SK-N-SH (cell line): Measurements from ENCODE around the gene ZNF446.

Experiments
- RCOR1 ChIP-seq: fragments of 150-350 bp; IDR thresholded peaks from 2 replicates; pipeline ENCODE4 v1.6.1; 2017; ENCODE audit warnings: antibody characterized with exemption, low read length
- SIN3A ChIP-seq: IDR thresholded peaks from 2 replicates; pipeline ENCODE4 v1.6.1; 2012; ENCODE audit warnings: low read depth, mild to moderate bottlenecking, low read length, moderate library complexity, borderline replicate concordance
- YY1 ChIP-seq: IDR thresholded peaks from 2 replicates; pipeline ENCODE4 v1.4.0; 2012; ENCODE audit warnings: low read depth, mild to moderate bottlenecking
- TF ChIP-seq, protein P1 (sequence below): fragments of 200-600 bp; sonication (generic); IDR thresholded peaks from 2 replicates; pipeline ENCODE4 v1.6.1; 2017; ENCODE audit warnings: antibody characterized with exemption, mild to moderate bottlenecking, moderate library complexity
- TF ChIP-seq, protein P2 (sequence below): IDR thresholded peaks from 2 replicates; pipeline ENCODE4 v1.4.0; 2012; ENCODE audit warnings: low read depth
- TF ChIP-seq, protein P3 (sequence below): fragments of 150-350 bp; IDR thresholded peaks from 2 replicates; pipeline ENCODE4 v1.6.1; 2017; ENCODE audit warnings: antibody characterized with exemption, low read length, low read depth, borderline replicate concordance

DNA sequence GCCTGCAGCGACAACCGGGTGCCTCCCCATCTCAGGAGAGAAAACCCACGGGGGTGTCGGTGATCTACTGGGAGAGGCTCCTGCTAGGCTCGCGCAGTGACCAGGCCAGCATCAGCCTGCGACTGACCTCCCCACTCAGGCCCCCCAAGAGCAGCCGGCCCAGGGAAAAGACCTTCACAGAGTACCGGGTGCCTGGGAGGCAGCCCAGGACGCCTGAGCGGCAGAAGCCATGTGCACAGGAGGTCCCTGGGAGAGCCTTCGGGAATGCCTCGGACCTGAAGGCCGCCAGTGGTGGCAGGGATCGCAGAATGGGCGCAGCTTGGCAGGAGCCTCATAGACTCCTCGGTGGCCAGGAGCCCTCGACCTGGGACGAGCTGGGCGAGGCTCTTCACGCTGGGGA, 20.8 kb upstream of the ZNF446 start:
- TF ChIP-seq YY1 (no peak), RCOR1 (no peak), SIN3A (no peak)
- TF ChIP-seq, protein P1, sequence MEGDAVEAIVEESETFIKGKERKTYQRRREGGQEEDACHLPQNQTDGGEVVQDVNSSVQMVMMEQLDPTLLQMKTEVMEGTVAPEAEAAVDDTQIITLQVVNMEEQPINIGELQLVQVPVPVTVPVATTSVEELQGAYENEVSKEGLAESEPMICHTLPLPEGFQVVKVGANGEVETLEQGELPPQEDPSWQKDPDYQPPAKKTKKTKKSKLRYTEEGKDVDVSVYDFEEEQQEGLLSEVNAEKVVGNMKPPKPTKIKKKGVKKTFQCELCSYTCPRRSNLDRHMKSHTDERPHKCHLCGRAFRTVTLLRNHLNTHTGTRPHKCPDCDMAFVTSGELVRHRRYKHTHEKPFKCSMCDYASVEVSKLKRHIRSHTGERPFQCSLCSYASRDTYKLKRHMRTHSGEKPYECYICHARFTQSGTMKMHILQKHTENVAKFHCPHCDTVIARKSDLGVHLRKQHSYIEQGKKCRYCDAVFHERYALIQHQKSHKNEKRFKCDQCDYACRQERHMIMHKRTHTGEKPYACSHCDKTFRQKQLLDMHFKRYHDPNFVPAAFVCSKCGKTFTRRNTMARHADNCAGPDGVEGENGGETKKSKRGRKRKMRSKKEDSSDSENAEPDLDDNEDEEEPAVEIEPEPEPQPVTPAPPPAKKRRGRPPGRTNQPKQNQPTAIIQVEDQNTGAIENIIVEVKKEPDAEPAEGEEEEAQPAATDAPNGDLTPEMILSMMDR = no peak
- TF ChIP-seq, protein P2, sequence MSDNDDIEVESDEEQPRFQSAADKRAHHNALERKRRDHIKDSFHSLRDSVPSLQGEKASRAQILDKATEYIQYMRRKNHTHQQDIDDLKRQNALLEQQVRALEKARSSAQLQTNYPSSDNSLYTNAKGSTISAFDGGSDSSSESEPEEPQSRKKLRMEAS = no peak
- TF ChIP-seq, protein P3, sequence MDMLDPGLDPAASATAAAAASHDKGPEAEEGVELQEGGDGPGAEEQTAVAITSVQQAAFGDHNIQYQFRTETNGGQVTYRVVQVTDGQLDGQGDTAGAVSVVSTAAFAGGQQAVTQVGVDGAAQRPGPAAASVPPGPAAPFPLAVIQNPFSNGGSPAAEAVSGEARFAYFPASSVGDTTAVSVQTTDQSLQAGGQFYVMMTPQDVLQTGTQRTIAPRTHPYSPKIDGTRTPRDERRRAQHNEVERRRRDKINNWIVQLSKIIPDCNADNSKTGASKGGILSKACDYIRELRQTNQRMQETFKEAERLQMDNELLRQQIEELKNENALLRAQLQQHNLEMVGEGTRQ = no peak
